ENCODE results near the gene LRP1B.

GRCh38 chr2:141003967-141004657 lies 1126.7 kb downstream of the LRP1B start:
- TF ChIP-seq POLR2A (IDR thresholded peaks at IDR 0.05) (no peak), CTCF (IDR thresholded peaks at IDR 0.05) (no peak), EP300 (IDR thresholded peaks at IDR 0.05) (no peak)

All from tibial nerve (tissue), 4 donors.